Spleen (tissue), 11 donors: ENCODE data around the gene DAB1. TPM values are rescaled to one million over a fixed set of nuclear protein-coding genes. Genes with fewer than 3 reads are reported as not detected.

Experiments
- DNase-seq: peaks from one replicate; pipeline ENCODE4 v3.0.0-alpha.2; 2020
- H3K27ac ChIP-seq, 8 donors: fragments of 200-600 bp; sonication (generic) in 7 of 8; 1 replicate in 4 of 8; 2 replicates in 4 of 8; pipeline versions ENCODE4 v1.5.0 to v1.8.0; 2016 to 2021; ENCODE audit warnings: inconsistent platforms in 4 of 8, mild to moderate bottlenecking in 4 of 8, moderate library complexity in 1 of 8
- H3K27me3 ChIP-seq, 7 donors: fragments of 200-600 bp; sonication (generic) in 6 of 7; replicated peaks in 1 of 7; 1 replicate in 4 of 7; 2 replicates in 3 of 7; pipeline versions ENCODE4 v1.5.0 to v1.8.0; 2016 to 2021; ENCODE audit warnings: inconsistent platforms in 3 of 7, mild to moderate bottlenecking in 1 of 7
- H3K36me3 ChIP-seq, 6 donors: fragments of 200-600 bp; sonication (generic) in 5 of 6; 1 replicate in 4 of 6; 2 replicates in 2 of 6; pipeline versions ENCODE4 v1.5.0 to v1.8.0; 2016 to 2021; ENCODE audit warnings: inconsistent platforms in 2 of 6
- H3K4me1 ChIP-seq, 6 donors: fragments of 200-600 bp; sonication (generic) in 5 of 6; 1 replicate in 3 of 6; 2 replicates in 3 of 6; pipeline versions ENCODE4 v1.5.0 to v1.8.0; 2016 to 2021; ENCODE audit warnings: inconsistent platforms in 3 of 6
- H3K4me3 ChIP-seq, 8 donors: fragments of 200-600 bp; sonication (generic) in 7 of 8; 1 replicate in 4 of 8; 2 replicates in 4 of 8; pipeline versions ENCODE4 v1.5.0 to v1.8.0; 2016 to 2021; ENCODE audit warnings: inconsistent platforms in 4 of 8, mild to moderate bottlenecking in 4 of 8, moderate library complexity in 2 of 8
- H3K9me3 ChIP-seq, 8 donors: fragments of 200-600 bp; sonication (generic) in 7 of 8; 1 replicate in 4 of 8; 2 replicates in 4 of 8; pipeline versions ENCODE4 v1.5.0 to v1.8.0; 2016 to 2021; ENCODE audit warnings: inconsistent platforms in 4 of 8
- POLR2A ChIP-seq, 3 donors: fragments of 450-650 bp; IDR thresholded peaks; one replicate each; pipeline ENCODE4 v1.5.1; 2017; ENCODE audit warnings: antibody characterized with exemption in 3 of 3, mild to moderate bottlenecking in 1 of 3
- POLR2AphosphoS5 ChIP-seq, 3 donors: sonication (generic); formaldehyde crosslinking; IDR thresholded peaks; one replicate each; pipeline ENCODE4 v1.5.1; 2017; ENCODE audit warnings: antibody characterized with exemption in 3 of 3
- WGBS, 5 donors: extraction: QIAGEN DNeasy Blood & Tissue Kit in 3 of 5; methylation state at CpG; one replicate each; pipeline versions ENCODE4 v1.1.5 to v1.1.7; 2013 to 2018; 5-methylcytosine and 5-hydroxymethylcytosine counted together
- intact Hi-C: fragments of 100-400 bp; cut with DNase I; formaldehyde crosslinking; loops from one replicate; pipeline ENCODE4 v1.15.0; 2023; ENCODE audit warnings: low total_unique reads
- polyA plus RNA-seq, 3 donors: library from polyadenylated mRNA; stranded (reverse); fragments of 200-250 nt; gene quantifications; one replicate each; pipeline ENCODE4 v1.2.1, GENCODE V29; 2013
- total RNA-seq, 7 donors: library from RNA; depleted of rRNA in 3 of 7; stranded (reverse); fragments of >200 nt in 3 of 7; fragmentation: NEBNext Ultra II Directional in 4 of 7; extraction: Animal tissue kit (Norgen Biotek cat#: 25700) in 4 of 7; gene quantifications; one replicate each; pipeline versions ENCODE4 v1.1.0 to v1.2.1, GENCODE V29; 2016 to 2021
- TF ChIP-seq, protein P1 (sequence below), 11 experiments: fragments of 200-600 bp in 7 of 11; fragments of 450-650 bp in 4 of 11; sonication (generic) in 4 of 11; IDR thresholded peaks in 8 of 11; conservative IDR thresholded peaks in 3 of 11; 1 replicate in 7 of 11; 2 replicates in 4 of 11; pipeline versions ENCODE4 v1.4.0 to v1.8.0; 2016 to 2021; ENCODE audit warnings: antibody characterized with exemption in 11 of 11, inconsistent platforms in 4 of 11, mild to moderate bottlenecking in 1 of 11
- donor health status: healthy with polysubstance abuse.
- donor health status: DM: no; HTN: no; CAD: no; lungs with moderate emphysema.
- donor health status: DM: no; HTN: no; CAD: no.
- donor health status: Bipolar disorder and iron deficiency.
- donor health status: healthy.
- donor health status: DM: no; HTN: no; CAD: no.
- donor health status: DM: yes; HTN: yes; CAD: no.

The DAB1 gene
- total and polyA plus RNA-seq, 10 donors: 0.03 to 0.70 (median 0.26) TPM; not detected in 1

DNA sequence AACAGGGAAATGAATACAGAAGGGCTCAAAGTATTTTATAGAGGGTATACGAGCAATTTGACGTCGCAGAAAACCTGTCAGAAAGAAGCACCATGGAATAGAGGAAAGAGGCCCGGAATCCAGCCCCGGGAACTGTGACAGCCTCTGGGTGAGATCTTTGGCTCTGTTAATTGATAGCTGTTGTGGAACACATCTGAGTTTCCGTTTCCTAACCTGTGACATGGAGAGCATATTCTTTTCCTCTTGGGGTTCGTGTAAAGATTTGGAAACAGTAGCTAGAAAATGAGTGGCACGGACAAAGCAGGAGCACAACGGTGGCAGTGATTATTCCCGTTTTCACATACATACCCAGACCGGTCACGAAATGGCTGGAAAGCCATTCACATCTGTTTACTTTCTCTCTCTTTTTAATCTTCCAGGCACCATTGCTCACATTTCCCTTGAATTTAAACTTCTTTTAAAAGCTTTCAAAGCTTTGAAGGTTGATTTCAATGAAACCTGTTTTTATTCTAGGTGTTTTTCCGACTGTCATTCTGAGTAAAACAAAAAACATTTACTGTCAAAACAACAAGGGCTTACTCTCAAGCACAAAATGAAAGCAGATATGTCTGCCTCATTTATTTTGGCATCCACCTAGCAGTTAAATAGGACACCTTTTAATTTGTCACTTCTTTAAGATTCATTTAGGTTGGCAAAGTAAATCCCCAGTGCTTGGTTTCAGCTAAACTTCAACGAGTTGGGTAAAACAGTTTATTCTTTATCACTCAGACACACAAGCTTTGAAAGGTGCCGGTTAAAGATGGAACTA lies 431.3 kb downstream of the DAB1 start:
- Histone ChIP-seq H3K36me3 (no peaks in the 10 kb centered on the region), H3K4me3 (no peak overlapping the region), H3K27me3 (no peaks in the 10 kb centered on the region), H3K9me3 (no peaks in the 10 kb centered on the region), H3K4me1 (no peaks in the 10 kb centered on the region), H3K27ac (no peak overlapping the region)
- no peak for TF ChIP-seq POLR2AphosphoS5 (IDR thresholded peaks at IDR 0.05)
- TF ChIP-seq POLR2A (IDR thresholded peaks at IDR 0.05): no peak
- TF ChIP-seq, protein P1, sequence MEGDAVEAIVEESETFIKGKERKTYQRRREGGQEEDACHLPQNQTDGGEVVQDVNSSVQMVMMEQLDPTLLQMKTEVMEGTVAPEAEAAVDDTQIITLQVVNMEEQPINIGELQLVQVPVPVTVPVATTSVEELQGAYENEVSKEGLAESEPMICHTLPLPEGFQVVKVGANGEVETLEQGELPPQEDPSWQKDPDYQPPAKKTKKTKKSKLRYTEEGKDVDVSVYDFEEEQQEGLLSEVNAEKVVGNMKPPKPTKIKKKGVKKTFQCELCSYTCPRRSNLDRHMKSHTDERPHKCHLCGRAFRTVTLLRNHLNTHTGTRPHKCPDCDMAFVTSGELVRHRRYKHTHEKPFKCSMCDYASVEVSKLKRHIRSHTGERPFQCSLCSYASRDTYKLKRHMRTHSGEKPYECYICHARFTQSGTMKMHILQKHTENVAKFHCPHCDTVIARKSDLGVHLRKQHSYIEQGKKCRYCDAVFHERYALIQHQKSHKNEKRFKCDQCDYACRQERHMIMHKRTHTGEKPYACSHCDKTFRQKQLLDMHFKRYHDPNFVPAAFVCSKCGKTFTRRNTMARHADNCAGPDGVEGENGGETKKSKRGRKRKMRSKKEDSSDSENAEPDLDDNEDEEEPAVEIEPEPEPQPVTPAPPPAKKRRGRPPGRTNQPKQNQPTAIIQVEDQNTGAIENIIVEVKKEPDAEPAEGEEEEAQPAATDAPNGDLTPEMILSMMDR (IDR thresholded peaks at IDR 0.05 in 8 of 11, conservative IDR thresholded peaks at IDR 0.05 in 3 of 11): no peak
- intact Hi-C loops: no loop called here
- no peak for DNase-seq
- 74 to 81% (median 77%) methylated on average over 15 of the region's 15 CpGs for WGBS, 5 donors

DNA sequence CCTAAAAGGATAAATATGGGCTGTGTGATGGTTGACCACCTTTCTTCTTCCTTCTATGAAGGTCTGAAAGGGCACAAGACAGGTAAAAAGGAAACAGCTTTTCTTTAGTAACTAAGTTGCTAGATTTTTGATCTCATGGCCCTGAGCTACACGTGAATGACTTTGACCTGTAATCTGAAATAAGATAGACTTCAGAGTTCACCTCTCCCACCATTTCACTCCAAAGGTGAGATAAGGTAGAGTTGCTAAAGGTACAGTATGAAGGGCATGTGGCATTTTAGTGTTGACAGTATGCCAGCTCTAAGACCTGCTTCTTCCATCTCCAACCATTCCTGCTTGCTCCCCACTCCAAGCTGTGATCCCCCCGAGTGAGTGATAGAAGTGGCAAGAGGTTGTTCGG lies 432.3 kb downstream of the DAB1 start:
- Histone ChIP-seq H3K36me3 (no peaks in the 10 kb centered on the region), H3K9me3 (no peaks in the 10 kb centered on the region), H3K27ac (no peak overlapping the region), H3K4me1 (no peaks in the 10 kb centered on the region), H3K27me3 (no peaks in the 10 kb centered on the region), H3K4me3 (no peak overlapping the region)
- intact Hi-C loops: no loop called here
- no peak for DNase-seq
- TF ChIP-seq, protein P1 (IDR thresholded peaks at IDR 0.05 in 8 of 11, conservative IDR thresholded peaks at IDR 0.05 in 3 of 11): no peak
- TF ChIP-seq POLR2A (IDR thresholded peaks at IDR 0.05) (no peak), POLR2AphosphoS5 (IDR thresholded peaks at IDR 0.05) (no peak)
- WGBS, 5 donors: 85 to 92% (median 89%) methylated on average over 3 of the region's 3 CpGs

DNA sequence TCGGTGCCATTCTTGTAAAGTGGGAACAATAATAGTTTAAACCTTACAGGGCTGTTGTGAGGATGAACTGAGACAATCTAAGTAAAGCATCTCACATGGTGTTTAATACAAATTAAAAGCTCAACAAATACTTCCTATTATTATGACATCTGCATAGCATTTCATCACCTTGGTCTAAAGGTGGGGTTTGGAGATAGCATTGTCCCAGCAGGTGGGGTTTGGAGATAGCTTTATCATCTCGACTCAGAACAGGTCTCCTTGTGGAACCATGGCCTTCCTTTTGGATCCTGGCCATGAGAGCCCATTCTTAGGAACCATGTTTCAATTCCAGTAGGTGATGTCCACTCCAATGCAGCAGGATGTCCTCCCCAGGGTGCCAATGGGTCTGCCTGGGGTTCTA lies 437.5 kb downstream of the DAB1 start:
- Histone ChIP-seq H3K27ac (no peak overlapping the region), H3K27me3 (no peaks in the 10 kb centered on the region), H3K36me3 (no peaks in the 10 kb centered on the region), H3K4me3 (no peak overlapping the region), H3K4me1 (no peaks in the 10 kb centered on the region), H3K9me3 (no peaks in the 10 kb centered on the region)
- TF ChIP-seq POLR2A (IDR thresholded peaks at IDR 0.05): no peak
- TF ChIP-seq, protein P1 (IDR thresholded peaks at IDR 0.05 in 8 of 11, conservative IDR thresholded peaks at IDR 0.05 in 3 of 11): no peak
- TF ChIP-seq POLR2AphosphoS5 (IDR thresholded peaks at IDR 0.05): no peak
- 59 to 91% (median 74%) methylated on average over 2 of the region's 2 CpGs for WGBS, 5 donors
- DNase-seq: no peak
- intact Hi-C loops: no loop called here

DNA sequence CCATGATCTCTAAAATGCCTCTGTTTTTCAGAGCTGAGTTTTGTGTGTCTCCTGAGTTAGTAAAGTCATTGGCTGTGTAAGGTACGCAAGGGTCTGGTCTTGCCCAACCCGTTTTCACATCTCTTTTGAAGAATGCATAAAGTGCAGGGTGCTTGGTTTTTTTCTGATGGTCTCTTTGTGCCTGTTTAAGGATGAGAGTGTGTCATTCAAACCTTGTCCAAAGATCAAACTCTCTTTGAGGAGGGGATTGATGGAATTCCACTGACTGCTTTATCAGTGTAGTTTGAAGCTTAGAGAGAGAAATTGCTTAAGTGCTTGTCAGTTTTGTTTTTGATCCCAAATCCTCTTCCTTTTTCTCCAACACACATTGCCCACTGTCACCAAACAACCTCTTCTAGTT lies 438.0 kb downstream of the DAB1 start:
- 74 to 93% (median 82%) methylated on average over 2 of the region's 2 CpGs for WGBS, 5 donors
- intact Hi-C loops: no loop called here
- no peaks in the 10 kb centered on the region for H3K9me3 ChIP-seq

More for the DNA sequence above, 438.0 kb downstream of the DAB1 start:
- Histone ChIP-seq H3K27ac (no peak overlapping the region), H3K4me1 (no peaks in the 10 kb centered on the region), H3K36me3 (no peaks in the 10 kb centered on the region), H3K27me3 (no peaks in the 10 kb centered on the region), H3K4me3 (no peak overlapping the region)
- no peak for DNase-seq
- no peak for TF ChIP-seq POLR2AphosphoS5 (IDR thresholded peaks at IDR 0.05)
- TF ChIP-seq, protein P1 (IDR thresholded peaks at IDR 0.05 in 8 of 11, conservative IDR thresholded peaks at IDR 0.05 in 3 of 11): no peak
- no peak for TF ChIP-seq POLR2A (IDR thresholded peaks at IDR 0.05)
